Measurements from ENCODE around the gene STAU1. TPM values are rescaled to one million over a fixed set of nuclear protein-coding genes. Genes with fewer than 3 reads are reported as not detected.
A peak's percentile ranks its signal among the peaks of the same experiment; 100 is the strongest.

The STAU1 gene
- total and polyA plus RNA-seq, 10 of the 15 experiments (the other 5 are each of a cell fraction or from before 2014, with no cell fraction given), result 13.9 to 66.2 (median 45.6) TPM

- TF ChIP-seq ZNF384 (IDR thresholded peaks at IDR 0.05; ENCODE audit: borderline replicate concordance, low read depth, low read length), result no peak; the same call in none of the 2 replicates
- TF ChIP-seq CBFB (IDR thresholded peaks at IDR 0.05; ENCODE audit: low read depth), result peak; percentile 75; the same call in 1 of the 2 replicates
- TF ChIP-seq YBX1 (IDR thresholded peaks at IDR 0.05), result no peak
- no peak for TF ChIP-seq SREBF1 (IDR thresholded peaks at IDR 0.05; ENCODE audit: low read length)
- TF ChIP-seq STAT1 (conservative IDR thresholded peaks at IDR 0.05), result 0 out of 2 replicates have a peak, but pooled peaks have one; percentile 25
- no peak; the same call in 1 of the 2 replicates for TF ChIP-seq USF2 (IDR thresholded peaks at IDR 0.05; ENCODE audit: borderline replicate concordance, low read depth, low read length)
- peak; percentile 64 for TF ChIP-seq HCFC1 (IDR thresholded peaks at IDR 0.05; ENCODE audit: low read length)
- no peak for TF ChIP-seq STAT3 (IDR thresholded peaks at IDR 0.05; ENCODE audit: low read depth, low read length)
- TF ChIP-seq CREB1 (IDR thresholded peaks at IDR 0.05; ENCODE audit: low read depth), result peak; percentile 97
- peak; percentile 79 for TF ChIP-seq MLLT1 (IDR thresholded peaks at IDR 0.05)
- no peak for TF ChIP-seq HDAC2 (IDR thresholded peaks at IDR 0.05)
- no peak for TF ChIP-seq SUPT20H (IDR thresholded peaks at IDR 0.05; ENCODE audit: borderline replicate concordance, control insufficient read depth, low read depth, low read length)
- no peak for TF ChIP-seq USF1 (IDR thresholded peaks at IDR 0.05; ENCODE audit: borderline replicate concordance, extremely low read length, insufficient read depth, low read depth, low read length)
- no peak for TF ChIP-seq TCF7 (IDR thresholded peaks at IDR 0.05; ENCODE audit: borderline replicate concordance)
- TF ChIP-seq BMI1 (IDR thresholded peaks at IDR 0.05; ENCODE audit: borderline replicate concordance), result no peak
- peak; percentile 96 for TF ChIP-seq MXI1 (IDR thresholded peaks at IDR 0.05; ENCODE audit: low read depth, low read length)
- no peak for TF ChIP-seq CBX3 (IDR thresholded peaks at IDR 0.05; ENCODE audit: borderline replicate concordance, low read depth)
- TF ChIP-seq ZNF687 (IDR thresholded peaks at IDR 0.05), result peak; percentile 73
- peak; percentile 84 for TF ChIP-seq FOXK2 (IDR thresholded peaks at IDR 0.05)
These were observed 31.2 kb upstream of the STAU1 start, which contains the start of gene DDX27 (continued) for GRCh38 chr20:49219091-49219923.
